Measurements from ENCODE around the gene TUBA8.

DNA sequence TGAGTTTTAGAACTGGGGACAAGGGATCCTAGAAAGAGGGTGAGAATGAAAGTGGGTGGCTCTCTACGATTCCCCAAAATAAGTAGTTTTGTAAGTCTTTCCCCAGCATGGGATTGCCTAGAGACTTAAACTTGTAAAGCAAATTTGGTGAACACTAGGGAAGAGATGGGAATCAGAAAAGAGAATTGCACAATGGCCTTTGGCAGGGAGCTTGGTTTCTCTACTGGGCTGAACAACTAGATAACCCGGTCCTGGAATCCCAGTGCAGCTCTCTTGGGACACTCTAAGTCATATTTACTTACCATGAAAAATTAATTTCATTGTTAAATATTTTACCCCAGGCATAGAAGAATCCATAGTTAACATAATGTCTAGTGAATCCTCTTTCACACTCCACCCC, 22.8 kb downstream of the TUBA8 start:
- TF ChIP-seq, protein P1, sequence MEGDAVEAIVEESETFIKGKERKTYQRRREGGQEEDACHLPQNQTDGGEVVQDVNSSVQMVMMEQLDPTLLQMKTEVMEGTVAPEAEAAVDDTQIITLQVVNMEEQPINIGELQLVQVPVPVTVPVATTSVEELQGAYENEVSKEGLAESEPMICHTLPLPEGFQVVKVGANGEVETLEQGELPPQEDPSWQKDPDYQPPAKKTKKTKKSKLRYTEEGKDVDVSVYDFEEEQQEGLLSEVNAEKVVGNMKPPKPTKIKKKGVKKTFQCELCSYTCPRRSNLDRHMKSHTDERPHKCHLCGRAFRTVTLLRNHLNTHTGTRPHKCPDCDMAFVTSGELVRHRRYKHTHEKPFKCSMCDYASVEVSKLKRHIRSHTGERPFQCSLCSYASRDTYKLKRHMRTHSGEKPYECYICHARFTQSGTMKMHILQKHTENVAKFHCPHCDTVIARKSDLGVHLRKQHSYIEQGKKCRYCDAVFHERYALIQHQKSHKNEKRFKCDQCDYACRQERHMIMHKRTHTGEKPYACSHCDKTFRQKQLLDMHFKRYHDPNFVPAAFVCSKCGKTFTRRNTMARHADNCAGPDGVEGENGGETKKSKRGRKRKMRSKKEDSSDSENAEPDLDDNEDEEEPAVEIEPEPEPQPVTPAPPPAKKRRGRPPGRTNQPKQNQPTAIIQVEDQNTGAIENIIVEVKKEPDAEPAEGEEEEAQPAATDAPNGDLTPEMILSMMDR (IDR thresholded peaks at IDR 0.05), result no peak
- no peak for TF ChIP-seq POLR2AphosphoS5 (IDR thresholded peaks at IDR 0.05; ENCODE audit: low read depth, low read length)
- TF ChIP-seq SIN3A (IDR thresholded peaks at IDR 0.05; ENCODE audit: borderline replicate concordance, insufficient read depth, low read depth, low read length), result no peak
- TF ChIP-seq, protein P2, sequence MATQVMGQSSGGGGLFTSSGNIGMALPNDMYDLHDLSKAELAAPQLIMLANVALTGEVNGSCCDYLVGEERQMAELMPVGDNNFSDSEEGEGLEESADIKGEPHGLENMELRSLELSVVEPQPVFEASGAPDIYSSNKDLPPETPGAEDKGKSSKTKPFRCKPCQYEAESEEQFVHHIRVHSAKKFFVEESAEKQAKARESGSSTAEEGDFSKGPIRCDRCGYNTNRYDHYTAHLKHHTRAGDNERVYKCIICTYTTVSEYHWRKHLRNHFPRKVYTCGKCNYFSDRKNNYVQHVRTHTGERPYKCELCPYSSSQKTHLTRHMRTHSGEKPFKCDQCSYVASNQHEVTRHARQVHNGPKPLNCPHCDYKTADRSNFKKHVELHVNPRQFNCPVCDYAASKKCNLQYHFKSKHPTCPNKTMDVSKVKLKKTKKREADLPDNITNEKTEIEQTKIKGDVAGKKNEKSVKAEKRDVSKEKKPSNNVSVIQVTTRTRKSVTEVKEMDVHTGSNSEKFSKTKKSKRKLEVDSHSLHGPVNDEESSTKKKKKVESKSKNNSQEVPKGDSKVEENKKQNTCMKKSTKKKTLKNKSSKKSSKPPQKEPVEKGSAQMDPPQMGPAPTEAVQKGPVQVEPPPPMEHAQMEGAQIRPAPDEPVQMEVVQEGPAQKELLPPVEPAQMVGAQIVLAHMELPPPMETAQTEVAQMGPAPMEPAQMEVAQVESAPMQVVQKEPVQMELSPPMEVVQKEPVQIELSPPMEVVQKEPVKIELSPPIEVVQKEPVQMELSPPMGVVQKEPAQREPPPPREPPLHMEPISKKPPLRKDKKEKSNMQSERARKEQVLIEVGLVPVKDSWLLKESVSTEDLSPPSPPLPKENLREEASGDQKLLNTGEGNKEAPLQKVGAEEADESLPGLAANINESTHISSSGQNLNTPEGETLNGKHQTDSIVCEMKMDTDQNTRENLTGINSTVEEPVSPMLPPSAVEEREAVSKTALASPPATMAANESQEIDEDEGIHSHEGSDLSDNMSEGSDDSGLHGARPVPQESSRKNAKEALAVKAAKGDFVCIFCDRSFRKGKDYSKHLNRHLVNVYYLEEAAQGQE (IDR thresholded peaks at IDR 0.05; ENCODE audit: insufficient read depth in 1 of 2, low read depth in 2 of 2, low read length in 1 of 2), result no peak
